Stimulated activated CD4-positive, alpha-beta T cell treated with anti-CD3 and anti-CD28 coated beads, Interleukin-12 subunit alpha, Interleukin-12 subunit beta, amount 100 ng/mL, for 48 hours (primary cell): ENCODE results near the gene ARMC9.

ENCODE experiments used
- DNase-seq, 3 donors: peaks; one replicate each; pipeline ENCODE4 v3.0.0-alpha.2; 2020; ENCODE audit warnings: low read depth in 2 of 3, low spot score in 1 of 3

Gene ARMC9

DNA sequence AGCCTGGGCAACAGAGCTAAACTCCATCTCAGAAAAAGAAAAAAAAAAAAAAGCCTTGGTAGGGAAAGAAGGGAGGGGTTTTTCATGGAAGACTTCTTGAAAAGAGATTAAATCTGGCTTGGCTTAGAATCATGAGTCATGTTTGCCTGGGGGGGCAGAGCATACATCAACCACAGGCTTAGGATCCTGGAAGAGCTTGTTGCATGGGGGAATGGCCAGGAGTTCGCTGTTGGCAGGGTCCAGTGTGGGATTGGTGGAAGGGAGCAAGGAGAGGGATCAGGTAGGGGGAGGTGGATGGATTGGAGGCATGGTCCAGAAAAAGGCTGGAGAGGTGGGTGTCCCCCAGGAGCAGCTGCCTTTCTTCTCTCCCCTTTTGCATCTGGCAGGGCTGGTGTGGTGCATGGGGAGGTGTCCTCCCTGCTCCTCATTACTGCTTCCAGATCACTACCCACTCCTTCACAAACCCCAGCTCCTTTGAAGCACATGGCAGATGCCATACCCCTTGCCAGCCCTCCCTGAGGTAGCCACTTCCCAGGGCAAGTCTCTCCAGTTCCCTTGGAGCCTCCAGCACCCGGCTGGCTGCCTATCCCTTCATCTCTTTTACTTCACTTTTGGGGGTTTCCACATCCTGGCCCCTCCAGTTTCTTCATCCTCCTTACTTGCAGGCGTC is 2.5 kb downstream of the ARMC9 start:
- DNase-seq, result no peak

GRCh38 chr2:231201475-231201814 is 3.0 kb downstream of the ARMC9 start:
- no peak for DNase-seq

GRCh38 chr2:231203087-231203486 is 4.7 kb downstream of the ARMC9 start:
- DNase-seq, result no peak

DNA sequence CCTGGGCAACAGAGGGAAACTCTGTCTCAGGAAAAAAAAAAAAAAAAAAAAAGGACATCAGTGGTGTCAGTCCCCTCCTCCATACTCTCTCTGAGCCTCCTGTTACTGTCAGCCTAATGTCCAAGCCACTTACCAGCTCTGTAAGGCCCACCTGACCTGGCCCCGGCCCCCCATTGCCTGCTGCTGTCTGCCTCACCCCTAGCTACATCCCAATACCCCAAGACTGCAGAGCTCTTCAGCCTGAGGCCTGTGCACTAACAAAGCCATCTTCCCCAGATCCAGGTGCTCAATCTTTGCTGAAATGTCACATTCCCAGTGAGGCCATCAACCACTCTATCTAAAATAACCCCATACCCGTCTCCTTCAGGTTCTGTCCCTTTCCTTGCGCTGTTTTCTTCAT is 5.7 kb downstream of the ARMC9 start:
- DNase-seq, result no peak

- DNase-seq, result no peak
These were observed 6.2 kb downstream of the ARMC9 start for GRCh38 chr2:231204581-231204980.

DNA sequence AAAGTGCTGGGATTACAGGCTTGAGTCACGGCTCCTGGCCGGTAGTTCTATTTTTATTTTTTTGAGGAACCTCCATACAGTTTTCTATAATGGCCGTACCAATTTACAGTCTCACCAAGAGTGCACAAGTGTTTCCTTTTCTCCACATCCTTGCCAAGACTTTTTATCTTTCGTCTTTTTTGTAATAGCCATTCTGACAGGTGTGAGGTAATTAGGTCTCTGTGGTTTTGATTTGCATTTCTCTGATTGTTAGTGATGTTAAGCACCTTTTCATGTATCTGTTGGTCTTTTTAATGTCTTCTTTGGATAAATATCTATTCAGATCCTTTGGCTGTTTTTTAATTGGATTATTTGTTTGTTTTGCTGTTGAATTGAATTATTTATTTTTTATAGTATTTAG is 9.3 kb downstream of the ARMC9 start:
- DNase-seq, result no peak

DNA sequence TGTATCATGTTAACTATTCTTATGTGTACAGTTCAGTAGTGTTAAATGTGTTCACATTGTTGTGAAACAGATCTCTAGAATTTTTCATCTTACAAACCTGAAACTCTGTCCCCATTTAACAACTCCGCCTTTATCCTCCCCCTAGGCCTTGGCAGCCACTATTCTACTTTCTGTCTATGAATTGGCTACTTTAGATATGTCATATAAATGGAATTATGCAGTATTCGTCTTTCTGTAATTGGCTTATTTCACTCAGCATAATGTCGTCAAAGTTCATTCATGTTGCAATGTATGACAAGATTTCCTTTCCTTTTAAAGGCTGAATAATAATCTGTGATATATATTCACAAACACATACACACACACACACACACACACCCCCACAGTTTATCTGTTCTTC is 12.4 kb downstream of the ARMC9 start:
- no peak for DNase-seq

GRCh38 chr2:231211486-231211885 is 13.1 kb downstream of the ARMC9 start:
- no peak for DNase-seq

DNA sequence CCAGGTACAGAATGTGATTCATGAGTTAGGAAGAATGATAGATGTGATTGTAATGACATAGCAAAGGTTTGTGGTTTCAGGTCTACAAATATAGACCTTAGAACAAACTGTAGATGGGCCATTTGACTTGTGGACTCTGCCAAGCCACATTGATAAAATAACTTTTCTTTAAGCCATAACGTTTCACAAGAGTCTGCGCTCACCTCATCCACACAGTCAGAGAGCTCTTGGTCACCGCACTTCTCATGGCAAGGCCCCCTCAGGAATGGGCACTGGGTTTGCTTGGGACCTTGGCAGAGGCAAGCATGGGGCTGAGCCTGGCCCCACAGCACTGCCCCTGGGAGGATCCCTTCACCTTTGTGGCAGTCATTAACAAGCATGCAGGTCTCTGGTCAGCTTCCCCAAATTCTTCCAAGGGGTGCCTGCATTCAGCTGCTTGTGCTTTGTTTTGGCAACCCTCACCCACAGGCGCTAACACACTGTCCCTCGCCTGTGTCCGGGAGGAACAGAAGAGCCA is 14.0 kb downstream of the ARMC9 start:
- DNase-seq, result no peak

DNA sequence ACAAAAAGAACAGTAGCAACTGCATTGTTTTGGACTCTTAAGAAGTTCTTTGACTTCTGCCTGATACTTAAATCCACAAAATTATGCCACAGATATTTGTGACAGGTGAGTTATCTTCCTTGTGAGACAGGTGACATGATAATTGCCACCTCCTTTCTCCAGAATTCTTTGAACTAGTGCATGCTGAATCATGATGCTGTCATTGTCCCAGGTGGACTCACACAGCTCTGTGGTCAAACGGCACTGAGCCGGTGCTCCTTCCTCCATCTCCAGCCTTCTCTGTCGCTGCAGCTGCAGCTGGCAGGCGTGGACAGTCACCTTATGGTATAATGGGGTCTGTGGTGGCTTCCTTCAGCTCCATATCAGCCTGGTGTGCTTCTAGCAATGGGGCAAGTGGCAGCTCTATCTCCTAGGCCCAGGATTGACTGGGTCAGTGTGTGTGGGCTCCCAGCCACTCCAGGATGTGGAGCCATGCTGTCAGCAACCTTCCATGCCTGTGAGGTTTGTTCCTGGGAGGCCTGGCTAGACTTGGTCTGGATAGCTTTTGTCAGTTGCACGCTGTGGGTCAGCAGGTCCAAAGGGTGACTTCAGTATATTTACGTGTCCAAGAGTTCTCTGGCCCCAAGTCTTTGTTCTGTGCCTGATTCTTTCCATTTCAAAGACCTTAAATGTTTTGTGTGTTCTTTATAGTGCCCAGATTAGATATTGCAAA is 15.7 kb downstream of the ARMC9 start:
- DNase-seq, result no peak

DNA sequence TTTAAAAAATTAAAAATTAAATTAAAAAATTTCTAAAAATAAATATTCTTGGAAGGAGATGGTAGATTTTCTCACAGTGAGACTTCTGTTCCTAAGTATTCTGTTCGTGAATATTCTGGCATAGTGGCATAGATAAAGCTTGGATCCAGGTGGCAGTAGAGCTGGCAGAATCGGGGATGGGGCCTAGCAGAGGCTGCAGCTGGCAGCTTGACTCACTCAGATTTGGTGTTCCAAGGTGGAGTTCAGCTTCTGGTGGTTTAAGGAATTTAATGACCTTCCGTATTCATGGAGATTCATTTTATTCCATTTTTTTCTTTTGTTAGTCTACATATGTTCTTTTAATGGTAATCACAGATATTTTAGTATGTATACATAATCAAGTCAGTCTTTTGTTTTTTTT is 19.9 kb downstream of the ARMC9 start:
- no peak for DNase-seq

DNA sequence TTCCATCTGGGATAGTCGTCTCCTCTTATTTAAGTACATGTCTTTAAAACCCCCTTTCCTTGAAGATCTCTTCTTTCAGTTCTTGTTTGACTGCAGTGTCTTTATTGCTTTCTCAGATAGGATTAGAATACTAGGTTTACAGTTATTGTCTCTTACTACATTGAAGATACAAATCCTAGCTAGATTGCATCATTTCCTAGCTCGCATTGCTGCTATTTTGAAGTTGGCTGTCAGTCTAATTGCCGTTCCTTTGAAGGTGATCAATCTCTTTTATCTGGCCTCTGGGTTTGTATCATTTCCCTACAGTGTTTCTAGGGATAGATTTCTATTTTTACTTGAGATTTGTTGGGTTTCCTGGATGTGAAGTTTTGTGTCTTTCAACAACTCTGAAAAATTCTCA is 20.9 kb downstream of the ARMC9 start:
- no peak for DNase-seq

- DNase-seq, result no peak
These were observed 23.3 kb downstream of the ARMC9 start for GRCh38 chr2:231221761-231222160.

- no peak for DNase-seq
These were observed 24.0 kb downstream of the ARMC9 start for GRCh38 chr2:231222318-231223000.

DNA sequence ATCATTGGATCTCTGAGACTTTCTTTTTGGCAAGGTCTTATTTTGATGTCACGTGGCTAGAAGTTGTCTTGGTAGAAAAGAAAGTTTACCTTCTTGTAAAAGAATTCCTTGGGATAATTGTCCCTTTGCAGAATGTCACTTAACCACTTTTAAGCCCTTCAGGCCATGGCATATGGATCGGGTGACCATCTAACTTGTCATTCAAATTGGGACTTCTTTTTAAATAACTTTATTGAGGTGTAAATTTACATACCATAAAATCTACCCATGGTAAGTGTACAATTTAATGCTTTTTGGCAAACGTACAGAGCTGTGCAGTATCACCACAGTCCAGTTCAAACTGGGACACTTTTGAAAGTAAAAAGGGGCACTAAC is 24.6 kb downstream of the ARMC9 start:
- DNase-seq, result no peak

DNA sequence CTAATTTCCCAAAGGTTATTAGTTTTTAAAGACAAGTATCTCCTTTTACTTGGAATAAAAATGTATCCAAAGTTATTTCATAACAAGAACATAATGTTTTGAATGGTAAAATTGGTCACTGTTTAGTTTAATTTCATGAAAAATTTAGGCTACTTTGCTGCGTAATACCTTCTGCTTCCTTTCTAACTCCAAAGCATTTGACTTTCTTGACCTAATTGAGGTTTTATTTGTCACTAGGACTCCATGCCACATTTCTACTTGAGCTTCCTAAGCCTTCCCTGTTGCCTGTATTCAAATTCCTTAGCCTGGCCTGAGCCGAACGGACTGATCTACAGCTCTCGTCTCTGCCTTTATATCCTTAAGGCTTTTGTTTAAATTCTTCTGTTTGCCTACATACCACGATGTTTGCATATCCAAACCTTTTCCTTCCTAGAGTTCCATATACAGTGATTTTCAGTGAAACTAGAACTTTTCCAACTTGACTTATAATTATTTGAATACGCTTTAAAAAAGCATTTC is 25.1 kb downstream of the ARMC9 start:
- no peak for DNase-seq

- DNase-seq, result peak; percentile 20 to 47 (median 29)
These were observed 29.1 kb downstream of the ARMC9 start for GRCh38 chr2:231227310-231228162.

DNA sequence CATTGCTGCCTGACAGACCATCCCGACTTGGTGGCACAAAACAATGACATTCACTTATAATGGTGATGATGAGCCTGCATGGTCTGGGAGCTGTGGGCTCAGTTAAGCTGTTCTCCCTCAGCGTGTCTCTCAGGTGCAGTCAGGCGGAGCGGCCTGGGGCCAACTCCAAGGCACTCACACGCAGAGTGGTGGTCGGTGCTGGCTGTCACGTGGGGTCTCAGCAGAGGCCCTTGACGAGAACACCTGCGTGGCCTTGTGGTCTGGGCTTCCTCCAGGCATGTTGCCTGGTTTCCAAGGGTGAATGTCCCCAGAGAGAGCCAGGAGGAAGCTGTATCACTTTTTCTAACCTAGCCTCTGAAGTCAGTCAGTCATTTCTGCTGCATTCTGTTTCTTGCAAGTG is 29.8 kb downstream of the ARMC9 start:
- DNase-seq, result no peak

DNA sequence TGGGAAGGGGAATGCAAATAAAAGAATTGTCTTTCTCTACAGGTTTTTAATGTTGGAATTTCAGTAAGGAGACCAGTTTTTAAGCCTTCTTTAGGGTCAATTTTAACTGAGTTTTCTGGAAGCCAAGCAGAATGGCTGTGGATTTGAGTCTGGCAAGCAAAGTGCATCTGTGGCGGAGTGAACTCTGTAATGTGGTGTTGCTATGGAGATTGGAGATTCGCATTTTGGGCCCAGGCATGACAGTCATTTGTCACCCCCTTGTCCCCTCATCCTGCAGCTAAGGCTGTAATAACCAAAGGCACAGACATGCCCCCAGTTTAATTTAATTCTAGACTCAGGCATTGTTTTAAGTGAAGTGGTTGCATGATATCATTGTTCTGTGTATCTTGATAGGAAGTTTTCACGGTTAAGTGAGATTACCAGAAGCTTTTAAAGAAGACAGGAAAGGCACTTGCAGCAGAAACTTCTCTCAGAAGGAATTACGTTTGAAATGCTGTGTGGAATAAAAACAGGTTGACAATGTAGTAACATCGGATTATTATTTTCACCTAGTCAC is 30.6 kb downstream of the ARMC9 start:
- DNase-seq, result no peak

DNA sequence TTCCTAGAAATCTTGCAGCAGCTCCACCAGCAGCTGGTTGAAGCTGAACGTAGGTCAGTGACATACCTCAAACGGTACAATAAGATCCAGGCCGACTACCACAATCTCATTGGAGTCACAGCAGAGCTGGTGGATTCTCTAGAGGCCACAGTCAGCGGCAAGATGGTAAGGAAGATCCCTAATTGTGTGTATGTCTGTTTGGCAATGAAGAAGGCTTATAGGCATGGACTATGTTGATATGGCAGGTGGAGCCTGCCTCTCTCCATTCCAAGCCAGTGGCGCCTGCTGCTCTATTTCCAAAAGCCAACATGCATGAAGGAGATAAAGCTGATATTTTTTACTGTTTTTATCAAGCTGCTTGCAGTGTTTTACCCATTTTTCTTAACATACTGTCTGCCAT is 36.8 kb downstream of the ARMC9 start:
- no peak for DNase-seq

DNA sequence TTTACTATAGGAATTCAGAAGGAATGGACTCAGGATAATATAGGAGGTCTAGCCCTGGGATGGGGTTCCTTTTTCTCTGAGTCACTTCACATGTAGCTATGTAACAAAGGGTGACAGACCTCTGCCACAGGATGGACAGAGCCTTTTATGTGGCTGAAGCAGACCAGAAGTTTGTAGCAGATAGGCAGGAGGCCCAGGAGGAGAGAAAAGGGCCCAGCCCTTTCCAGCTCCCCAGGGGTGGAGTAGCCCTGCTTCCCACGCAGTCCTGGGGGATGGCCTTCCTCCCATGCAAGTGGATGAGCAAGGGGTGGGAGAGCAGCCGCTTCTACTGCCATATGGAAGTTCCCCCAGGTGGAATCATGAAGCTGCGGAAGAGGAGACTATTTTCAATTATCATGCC is 40.3 kb downstream of the ARMC9 start:
- DNase-seq, result no peak
